B cell (primary cell): Measurements from ENCODE around the gene ARHGAP26.

ENCODE experiments used
- EZH2 ChIP-seq: IDR thresholded peaks from 2 replicates; pipeline ENCODE4 v1.6.1; 2012; ENCODE audit warnings: borderline replicate concordance, low read depth, mild to moderate bottlenecking, moderate library complexity, low read length; ENCODE audit not compliant: insufficient read depth, poor library complexity, severe bottlenecking
- TF ChIP-seq, protein P1 (sequence below): fragments of 200-600 bp; IDR thresholded peaks from one replicate; pipeline ENCODE4 v1.8.0; 2022; ENCODE audit warnings: antibody characterized with exemption, mild to moderate bottlenecking

DNA sequence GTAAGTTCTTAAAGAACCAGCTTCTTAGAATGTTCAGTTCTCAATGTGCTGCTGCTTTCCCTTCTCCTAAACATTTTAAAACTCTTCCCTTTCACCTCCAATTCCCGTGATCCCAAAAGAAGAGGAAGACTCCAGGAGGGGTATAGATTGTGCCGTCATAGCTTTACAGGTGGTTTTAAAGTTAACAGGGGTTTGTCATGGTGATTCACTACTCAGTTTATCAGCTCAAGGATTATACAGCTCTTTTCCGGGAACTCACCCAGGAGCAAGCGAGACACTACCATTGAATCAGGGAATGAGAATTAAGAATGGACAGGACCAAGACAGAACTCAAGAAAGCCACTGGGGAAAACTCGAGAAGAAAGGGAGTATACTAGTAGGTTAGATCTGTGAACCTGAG, 454.5 kb downstream of the ARHGAP26 start:
- TF ChIP-seq, protein P1, sequence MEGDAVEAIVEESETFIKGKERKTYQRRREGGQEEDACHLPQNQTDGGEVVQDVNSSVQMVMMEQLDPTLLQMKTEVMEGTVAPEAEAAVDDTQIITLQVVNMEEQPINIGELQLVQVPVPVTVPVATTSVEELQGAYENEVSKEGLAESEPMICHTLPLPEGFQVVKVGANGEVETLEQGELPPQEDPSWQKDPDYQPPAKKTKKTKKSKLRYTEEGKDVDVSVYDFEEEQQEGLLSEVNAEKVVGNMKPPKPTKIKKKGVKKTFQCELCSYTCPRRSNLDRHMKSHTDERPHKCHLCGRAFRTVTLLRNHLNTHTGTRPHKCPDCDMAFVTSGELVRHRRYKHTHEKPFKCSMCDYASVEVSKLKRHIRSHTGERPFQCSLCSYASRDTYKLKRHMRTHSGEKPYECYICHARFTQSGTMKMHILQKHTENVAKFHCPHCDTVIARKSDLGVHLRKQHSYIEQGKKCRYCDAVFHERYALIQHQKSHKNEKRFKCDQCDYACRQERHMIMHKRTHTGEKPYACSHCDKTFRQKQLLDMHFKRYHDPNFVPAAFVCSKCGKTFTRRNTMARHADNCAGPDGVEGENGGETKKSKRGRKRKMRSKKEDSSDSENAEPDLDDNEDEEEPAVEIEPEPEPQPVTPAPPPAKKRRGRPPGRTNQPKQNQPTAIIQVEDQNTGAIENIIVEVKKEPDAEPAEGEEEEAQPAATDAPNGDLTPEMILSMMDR: no peak
- no peak for TF ChIP-seq EZH2
